ENCODE measurements around the gene TDRD7.
A peak's percentile ranks its signal among the peaks of the same experiment; 100 is the strongest.

Gene TDRD7

GRCh38 chr9:97411789-97412625 is at the start of gene TDRD7:
Gene TDRD7, plus strand, starts transcription at chr9:97412096. Its CDS starts 16,370 bp downstream, at chr9:97428466.
- DNase-seq (ENCODE audit: low spot score): peak; percentile 79

GRCh38 chr9:97362777-97363545 is 48.9 kb upstream of the TDRD7 start:
- DNase-seq (ENCODE audit: low spot score): no peak

- no peak for DNase-seq (ENCODE audit: low spot score)
These were observed 48.1 kb upstream of the TDRD7 start for GRCh38 chr9:97363661-97364299.

- no peak for DNase-seq (ENCODE audit: low spot score)
These were observed 47.0 kb upstream of the TDRD7 start for GRCh38 chr9:97364769-97365490.

- no peak for DNase-seq (ENCODE audit: low spot score)
These were observed 46.3 kb upstream of the TDRD7 start for GRCh38 chr9:97365634-97366033.

- DNase-seq (ENCODE audit: low spot score): no peak
These were observed 45.4 kb upstream of the TDRD7 start for GRCh38 chr9:97366476-97366875.

- DNase-seq (ENCODE audit: low spot score): no peak
These were observed 45.0 kb upstream of the TDRD7 start for GRCh38 chr9:97366889-97367288.

GRCh38 chr9:97367729-97368128 is 44.2 kb upstream of the TDRD7 start:
- DNase-seq (ENCODE audit: low spot score): no peak

GRCh38 chr9:97368964-97369363 is 42.9 kb upstream of the TDRD7 start:
- DNase-seq (ENCODE audit: low spot score): no peak

- DNase-seq (ENCODE audit: low spot score): no peak
These were observed 39.3 kb upstream of the TDRD7 start for GRCh38 chr9:97372580-97372979.

- DNase-seq (ENCODE audit: low spot score): no peak
These were observed 38.6 kb upstream of the TDRD7 start for GRCh38 chr9:97373331-97373730.

- no peak for DNase-seq (ENCODE audit: low spot score)
These were observed 37.1 kb upstream of the TDRD7 start for GRCh38 chr9:97374811-97375210.

GRCh38 chr9:97376902-97377301 is 35.0 kb upstream of the TDRD7 start:
- no peak for DNase-seq (ENCODE audit: low spot score)

GRCh38 chr9:97382099-97382718 is 29.7 kb upstream of the TDRD7 start:
- peak; percentile 50 for DNase-seq (ENCODE audit: low spot score)

- DNase-seq (ENCODE audit: low spot score): no peak
These were observed 27.3 kb upstream of the TDRD7 start for GRCh38 chr9:97384406-97385262.

GRCh38 chr9:97385626-97386264 is 26.2 kb upstream of the TDRD7 start:
- no peak for DNase-seq (ENCODE audit: low spot score)

- no peak for DNase-seq (ENCODE audit: low spot score)
These were observed 25.6 kb upstream of the TDRD7 start for GRCh38 chr9:97386265-97386633.

- DNase-seq (ENCODE audit: low spot score): peak; percentile 77
These were observed 25.0 kb upstream of the TDRD7 start for GRCh38 chr9:97386733-97387503.

GRCh38 chr9:97387504-97387886 is 24.4 kb upstream of the TDRD7 start:
- no peak for DNase-seq (ENCODE audit: low spot score)

Measured in HuH-7.5 (cell line).